ENCODE measurements around the gene OSMR. TPM values are rescaled to one million over a fixed set of nuclear protein-coding genes. Genes with fewer than 3 reads are reported as not detected.

The OSMR gene
- total RNA-seq, 1 donor from 2014 or later, result 5.0 TPM

DNA sequence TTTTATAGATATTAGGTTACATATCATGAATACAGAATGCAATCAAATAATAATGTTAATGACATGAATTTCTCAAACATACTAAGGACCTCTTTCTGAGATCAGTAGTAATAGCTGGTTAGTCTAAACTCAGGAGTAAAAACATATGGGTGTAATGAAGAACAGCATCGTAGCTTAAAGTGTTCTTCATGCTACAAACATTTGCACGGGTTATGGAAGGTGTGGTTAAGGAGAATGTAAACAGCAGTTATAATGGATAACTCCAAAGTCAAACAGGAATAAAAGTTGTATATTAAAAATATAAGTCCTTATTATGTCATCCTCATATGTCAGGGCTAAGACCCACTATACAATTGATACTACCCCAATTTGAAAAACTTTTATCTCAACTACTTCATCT is 115.9 kb downstream of the OSMR start:
- Mint-ChIP-seq H3K4me3 (no peak overlapping the region), H3K9me3 (no peaks in the 10 kb centered on the region), H3K27ac (no peak overlapping the region), H3K36me3 (peaks cover 21% of the 10 kb centered on the region), H3K4me1 (no peaks in the 10 kb centered on the region), H3K27me3 (ENCODE audit: low read depth) (no peaks in the 10 kb centered on the region)
- DNase-seq (ENCODE audit: low spot score in 2 of 2, unreplicated experiment in 2 of 2), result no peak
- TF ChIP-seq, protein P1, sequence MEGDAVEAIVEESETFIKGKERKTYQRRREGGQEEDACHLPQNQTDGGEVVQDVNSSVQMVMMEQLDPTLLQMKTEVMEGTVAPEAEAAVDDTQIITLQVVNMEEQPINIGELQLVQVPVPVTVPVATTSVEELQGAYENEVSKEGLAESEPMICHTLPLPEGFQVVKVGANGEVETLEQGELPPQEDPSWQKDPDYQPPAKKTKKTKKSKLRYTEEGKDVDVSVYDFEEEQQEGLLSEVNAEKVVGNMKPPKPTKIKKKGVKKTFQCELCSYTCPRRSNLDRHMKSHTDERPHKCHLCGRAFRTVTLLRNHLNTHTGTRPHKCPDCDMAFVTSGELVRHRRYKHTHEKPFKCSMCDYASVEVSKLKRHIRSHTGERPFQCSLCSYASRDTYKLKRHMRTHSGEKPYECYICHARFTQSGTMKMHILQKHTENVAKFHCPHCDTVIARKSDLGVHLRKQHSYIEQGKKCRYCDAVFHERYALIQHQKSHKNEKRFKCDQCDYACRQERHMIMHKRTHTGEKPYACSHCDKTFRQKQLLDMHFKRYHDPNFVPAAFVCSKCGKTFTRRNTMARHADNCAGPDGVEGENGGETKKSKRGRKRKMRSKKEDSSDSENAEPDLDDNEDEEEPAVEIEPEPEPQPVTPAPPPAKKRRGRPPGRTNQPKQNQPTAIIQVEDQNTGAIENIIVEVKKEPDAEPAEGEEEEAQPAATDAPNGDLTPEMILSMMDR (IDR thresholded peaks at IDR 0.05; ENCODE audit: unreplicated experiment), result no peak

DNA sequence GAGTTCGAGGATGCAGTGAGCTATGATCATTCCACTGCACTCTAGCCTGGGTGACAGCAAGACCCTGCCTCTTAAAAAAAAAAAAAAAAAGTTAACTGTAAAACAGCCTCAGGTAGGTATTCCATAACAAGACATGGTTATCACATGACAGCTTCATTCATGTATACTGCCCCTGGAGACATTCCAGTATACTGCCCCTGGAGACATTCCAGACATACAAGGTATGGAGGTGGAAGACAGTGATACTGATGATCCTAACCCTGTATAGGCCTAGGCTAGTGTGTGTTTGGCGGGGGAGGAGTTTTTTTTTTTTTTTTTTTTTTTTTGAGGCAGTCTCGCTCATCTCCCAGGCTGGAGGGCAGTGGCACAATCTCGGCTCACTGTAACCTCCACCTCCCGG is 122.9 kb downstream of the OSMR start:
- H3K9me3 Mint-ChIP-seq, result no peaks in the 10 kb centered on the region
- no peaks in the 10 kb centered on the region for H3K4me1 Mint-ChIP-seq
- DNase-seq (ENCODE audit: low spot score in 2 of 2, unreplicated experiment in 2 of 2), result no peak
- TF ChIP-seq, protein P1 (IDR thresholded peaks at IDR 0.05; ENCODE audit: unreplicated experiment), result no peak
- H3K27ac Mint-ChIP-seq, result no peak overlapping the region
- H3K4me3 Mint-ChIP-seq, result no peak overlapping the region
- H3K27me3 Mint-ChIP-seq (ENCODE audit: low read depth), result no peaks in the 10 kb centered on the region
- peaks cover 18% of the 10 kb centered on the region for H3K36me3 Mint-ChIP-seq

DNA sequence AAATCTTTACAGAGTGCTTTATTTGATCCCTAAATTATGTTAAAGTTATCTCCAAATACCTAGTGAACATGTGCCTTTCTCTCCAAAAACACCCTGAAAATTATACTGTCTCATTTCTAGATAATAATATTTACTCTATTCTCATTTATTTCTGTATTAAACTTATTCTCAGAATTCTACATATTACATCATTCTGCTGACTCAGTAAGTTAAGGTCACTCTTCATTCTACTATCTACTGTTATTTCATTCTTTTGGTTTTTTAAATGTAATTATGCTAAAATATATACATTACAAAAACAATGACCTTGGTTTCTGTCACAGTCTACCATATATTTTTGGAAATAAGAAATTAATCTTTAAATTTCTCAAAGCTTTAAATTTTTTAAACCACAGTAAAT is 132.2 kb downstream of the OSMR start:
- no peak for DNase-seq (ENCODE audit: low spot score in 2 of 2, unreplicated experiment in 2 of 2)
- Mint-ChIP-seq H3K9me3 (no peaks in the 10 kb centered on the region), H3K27me3 (ENCODE audit: low read depth) (no peaks in the 10 kb centered on the region), H3K27ac (no peak overlapping the region), H3K36me3 (peaks cover 18% of the 10 kb centered on the region), H3K4me1 (peaks cover 17% of the 10 kb centered on the region), H3K4me3 (no peak overlapping the region)
- TF ChIP-seq, protein P1 (IDR thresholded peaks at IDR 0.05; ENCODE audit: unreplicated experiment), result no peak

DNA sequence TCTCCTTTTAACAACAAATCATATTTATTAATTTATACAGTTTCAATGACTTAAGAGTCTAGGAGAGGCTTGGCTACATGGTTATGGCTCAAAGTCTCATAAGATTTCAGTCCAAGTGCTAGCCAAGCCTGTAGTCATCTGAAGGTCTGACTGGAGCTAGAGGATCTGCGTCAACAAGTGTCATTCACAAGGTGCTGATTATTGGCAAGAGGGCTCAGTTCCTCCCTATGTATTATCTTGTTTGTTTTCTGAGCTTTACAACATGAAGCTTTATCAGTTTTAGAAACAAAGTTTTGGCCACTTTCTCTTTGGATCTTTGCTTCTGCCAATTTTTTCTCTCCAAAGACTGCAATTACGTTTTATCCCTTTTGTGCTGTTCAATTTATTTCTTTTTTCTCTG is 133.7 kb downstream of the OSMR start:
- peaks cover 17% of the 10 kb centered on the region for H3K4me1 Mint-ChIP-seq
- no peaks in the 10 kb centered on the region for H3K27me3 Mint-ChIP-seq (ENCODE audit: low read depth)
- TF ChIP-seq, protein P1 (IDR thresholded peaks at IDR 0.05; ENCODE audit: unreplicated experiment), result no peak
- DNase-seq (ENCODE audit: low spot score in 2 of 2, unreplicated experiment in 2 of 2), result no peak
- H3K27ac Mint-ChIP-seq, result peak overlapping the region; percentile 1
- H3K36me3 Mint-ChIP-seq, result peaks cover 17% of the 10 kb centered on the region
- no peak overlapping the region for H3K4me3 Mint-ChIP-seq
- H3K9me3 Mint-ChIP-seq, result no peaks in the 10 kb centered on the region

Other genes with a start within 250 kb of the OSMR start
- gene RICTOR, start 228.4 kb downstream of the OSMR start, total RNA-seq, result 44.4 to 48.6 TPM (median 46.4 TPM) in 3 replicates

All from mesothelial cell of epicardium (in vitro differentiated cells).